K562 (cell line): ENCODE results near the gene PLEKHA6. TPM values are rescaled to one million over a fixed set of nuclear protein-coding genes. Genes with fewer than 3 reads are reported as not detected.
A peak's percentile ranks its signal among the peaks of the same experiment; 100 is the strongest.

Source experiments
- CBFB ChIP-seq: sonication (generic); formaldehyde crosslinking; IDR thresholded peaks from 2 replicates; pipeline ENCODE4 v1.4.0; 2020; ENCODE audit warnings: mild to moderate bottlenecking, missing genetic modification reagents
- ERF ChIP-seq: fragments of 450-650 bp; formaldehyde crosslinking; IDR thresholded peaks from 2 replicates; pipeline ENCODE4 v1.4.0; 2020; ENCODE audit warnings: mild to moderate bottlenecking, mixed read lengths
- FOXK2 ChIP-seq, 2 experiments: fragments of 450-650 bp; IDR thresholded peaks in 1 of 2; conservative IDR thresholded peaks in 1 of 2; 2 replicates each; pipeline ENCODE4 v1.6.1; 2016; ENCODE audit warnings: low read depth in 2 of 2, mild to moderate bottlenecking in 1 of 2
- GATAD2B ChIP-seq: fragments of 450-650 bp; IDR thresholded peaks from 2 replicates; pipeline ENCODE4 v1.6.1; 2017; ENCODE audit warnings: mild to moderate bottlenecking, borderline replicate concordance
- NCOA2 ChIP-seq, 2 experiments: fragments of 450-650 bp; IDR thresholded peaks; 2 replicates each; pipeline ENCODE4 v1.6.1; 2018; ENCODE audit warnings: mild to moderate bottlenecking in 2 of 2, moderate library complexity in 1 of 2; ENCODE audit not compliant: partially characterized antibody in 2 of 2
- POLR3A ChIP-seq: IDR thresholded peaks from 2 replicates; pipeline ENCODE4 v1.6.1; 2011; ENCODE audit warnings: borderline replicate concordance, mild to moderate bottlenecking, moderate library complexity; ENCODE audit not compliant: insufficient read length, insufficient read depth; ENCODE audit errors: extremely low read depth
- PRPF4 ChIP-seq: fragments of 200-400 bp; formaldehyde crosslinking; IDR thresholded peaks from one replicate; pipeline ENCODE4 v1.6.1; 2017; ENCODE audit warnings: low read length, low read depth, mild to moderate bottlenecking; ENCODE audit not compliant: insufficient read depth, poor library complexity, severe bottlenecking
- SMARCE1 ChIP-seq: fragments of 450-650 bp; IDR thresholded peaks from 2 replicates; pipeline ENCODE4 v1.7.1; 2016; ENCODE audit warnings: mild to moderate bottlenecking
- SRSF7 ChIP-seq: fragments of 200-400 bp; formaldehyde crosslinking; optimal IDR thresholded peaks from 2 replicates; pipeline ENCODE3; 2017; ENCODE audit warnings: mild to moderate bottlenecking, low read depth, low read length
- TAF1 ChIP-seq: IDR thresholded peaks from 2 replicates; pipeline ENCODE4 v1.6.1; 2011; ENCODE audit warnings: mild to moderate bottlenecking, low read length, moderate library complexity; ENCODE audit not compliant: insufficient read depth, control insufficient read depth, severe bottlenecking; ENCODE audit errors: extremely low read depth
- TCF7 ChIP-seq: sonication (generic); IDR thresholded peaks from 2 replicates; pipeline ENCODE4 v1.6.1; 2016; ENCODE audit warnings: antibody characterized with exemption, borderline replicate concordance
- TSC22D4 ChIP-seq: fragments of 450-650 bp; IDR thresholded peaks from 2 replicates; pipeline ENCODE4 v1.6.1; 2016; ENCODE audit warnings: missing genetic modification characterization, missing biosample characterization, control low read depth
- polyA plus RNA-seq, 8 experiments: library from polyadenylated mRNA; depleted of rRNA in 4 of 8; stranded (reverse) in 5 of 8; unstranded in 3 of 8; fragments of >200 nt; fragmentation: Nextera tagmentation in 2 of 8; fragmentation: Illumina TruSeq in 1 of 8; extraction: Ambion mirVana in 2 of 8; extraction: Trizol in 1 of 8; gene quantifications; 2 replicates each; pipeline versions ENCODE4 v1.2.1 to v1.2.3, GENCODE V29; 2011 to 2014; ENCODE audit warnings: inconsistent platforms in 1 of 8, missing spikeins in 1 of 8
- total RNA-seq, 7 experiments: library from RNA; depleted of rRNA in 6 of 7; stranded (reverse); fragments of >200 nt in 6 of 7; fragmentation: Illumina TruSeq in 2 of 7; extraction: Trizol in 2 of 7; gene quantifications; 2 replicates each; pipeline versions ENCODE4 v1.2.1 to v1.2.3, GENCODE V29; 2011 to 2021; ENCODE audit warnings: low replicate concordance in 1 of 7
- TF ChIP-seq, protein P1 (sequence below), 2 experiments: fragments of 450-650 bp; conservative IDR thresholded peaks; 2 replicates each; pipeline ENCODE4 v1.6.1; 2017; ENCODE audit warnings: mild to moderate bottlenecking in 2 of 2, moderate library complexity in 2 of 2
- TF ChIP-seq, protein P2 (sequence below): IDR thresholded peaks from 2 replicates; pipeline ENCODE4 v1.6.1; 2011; ENCODE audit warnings: borderline replicate concordance, low read depth, mild to moderate bottlenecking, moderate library complexity, low read length; ENCODE audit not compliant: insufficient read depth, poor library complexity, severe bottlenecking
- TF ChIP-seq, protein P3 (sequence below): fragments of 450-650 bp; formaldehyde crosslinking; IDR thresholded peaks from 2 replicates; pipeline ENCODE4 v1.4.0; 2022; ENCODE audit warnings: missing genetic modification characterization
- TF ChIP-seq, protein P4 (sequence below): fragments of 450-650 bp; IDR thresholded peaks from 2 replicates; pipeline ENCODE4 v1.6.1; 2017; ENCODE audit warnings: antibody characterized with exemption
- TF ChIP-seq, protein P5 (sequence below): sonication (generic); formaldehyde crosslinking; IDR thresholded peaks from 2 replicates; pipeline ENCODE4 v1.8.0; 2022; ENCODE audit warnings: missing genetic modification reagents, mild to moderate bottlenecking, moderate library complexity, borderline replicate concordance

PLEKHA6 gene
- total and polyA plus RNA-seq, 9 of the 15 experiments (the other 6 are each of a cell fraction or from before 2014, with no cell fraction given), result under 0.01 to 0.33 (median 0.01) TPM; not detected in 4

DNA sequence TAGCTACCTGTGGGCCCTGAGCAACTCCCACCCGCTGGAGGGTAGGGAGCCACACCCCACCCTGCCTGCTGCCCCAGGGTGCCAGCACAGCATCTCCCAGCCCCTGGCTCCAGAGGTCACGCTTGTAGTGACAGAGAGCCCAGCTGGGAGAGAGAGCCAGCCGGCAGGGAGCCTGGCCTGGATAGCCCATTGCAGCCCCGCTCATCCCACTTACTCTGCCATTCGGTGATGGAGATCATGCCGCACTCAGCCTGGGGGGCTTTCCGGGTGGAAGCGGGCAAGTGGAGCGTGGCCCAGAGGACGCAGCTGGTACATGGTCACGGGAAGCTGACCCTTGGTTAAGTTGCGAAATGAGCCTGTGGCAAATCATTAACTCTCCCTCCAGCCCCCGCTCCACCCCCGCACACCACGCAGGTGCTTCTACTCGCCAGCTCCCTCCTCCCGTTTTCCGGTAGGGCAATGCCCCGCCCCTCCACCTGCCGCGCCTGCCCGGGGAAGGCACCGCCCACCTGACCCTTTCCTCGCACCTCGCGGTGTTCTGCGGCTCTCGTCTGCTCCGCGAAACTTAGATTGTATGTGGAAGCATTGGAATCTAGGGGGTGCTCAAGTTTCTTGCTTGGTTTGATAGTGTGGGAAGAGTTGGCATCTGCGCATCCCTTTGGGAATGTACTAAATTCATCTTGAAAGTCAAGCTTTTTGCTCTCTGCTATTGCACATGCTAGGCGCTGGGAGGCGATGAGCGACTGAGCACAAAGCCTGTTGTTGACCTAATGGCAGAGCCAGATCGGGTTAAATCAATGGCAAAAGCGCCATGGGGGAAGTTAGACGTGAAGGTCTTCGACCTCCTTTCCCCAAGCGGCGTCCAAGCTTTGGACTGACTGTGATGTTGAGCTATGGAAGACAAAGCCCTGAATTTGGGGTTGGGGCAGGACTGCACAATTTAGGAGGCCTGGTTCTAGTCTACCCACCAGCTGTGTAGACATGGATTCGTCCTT lies 145.8 kb downstream of the PLEKHA6 start, which contains the start of gene GOLT1A (continued):
- no peak for TF ChIP-seq PRPF4
- TF ChIP-seq TSC22D4, result no peak
- TF ChIP-seq, protein P1, sequence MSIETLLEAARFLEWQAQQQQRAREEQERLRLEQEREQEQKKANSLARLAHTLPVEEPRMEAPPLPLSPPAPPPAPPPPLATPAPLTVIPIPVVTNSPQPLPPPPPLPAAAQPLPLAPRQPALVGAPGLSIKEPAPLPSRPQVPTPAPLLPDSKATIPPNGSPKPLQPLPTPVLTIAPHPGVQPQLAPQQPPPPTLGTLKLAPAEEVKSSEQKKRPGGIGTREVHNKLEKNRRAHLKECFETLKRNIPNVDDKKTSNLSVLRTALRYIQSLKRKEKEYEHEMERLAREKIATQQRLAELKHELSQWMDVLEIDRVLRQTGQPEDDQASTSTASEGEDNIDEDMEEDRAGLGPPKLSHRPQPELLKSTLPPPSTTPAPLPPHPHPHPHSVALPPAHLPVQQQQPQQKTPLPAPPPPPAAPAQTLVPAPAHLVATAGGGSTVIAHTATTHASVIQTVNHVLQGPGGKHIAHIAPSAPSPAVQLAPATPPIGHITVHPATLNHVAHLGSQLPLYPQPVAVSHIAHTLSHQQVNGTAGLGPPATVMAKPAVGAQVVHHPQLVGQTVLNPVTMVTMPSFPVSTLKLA (conservative IDR thresholded peaks at IDR 0.05), result no peak
- TF ChIP-seq, protein P2, sequence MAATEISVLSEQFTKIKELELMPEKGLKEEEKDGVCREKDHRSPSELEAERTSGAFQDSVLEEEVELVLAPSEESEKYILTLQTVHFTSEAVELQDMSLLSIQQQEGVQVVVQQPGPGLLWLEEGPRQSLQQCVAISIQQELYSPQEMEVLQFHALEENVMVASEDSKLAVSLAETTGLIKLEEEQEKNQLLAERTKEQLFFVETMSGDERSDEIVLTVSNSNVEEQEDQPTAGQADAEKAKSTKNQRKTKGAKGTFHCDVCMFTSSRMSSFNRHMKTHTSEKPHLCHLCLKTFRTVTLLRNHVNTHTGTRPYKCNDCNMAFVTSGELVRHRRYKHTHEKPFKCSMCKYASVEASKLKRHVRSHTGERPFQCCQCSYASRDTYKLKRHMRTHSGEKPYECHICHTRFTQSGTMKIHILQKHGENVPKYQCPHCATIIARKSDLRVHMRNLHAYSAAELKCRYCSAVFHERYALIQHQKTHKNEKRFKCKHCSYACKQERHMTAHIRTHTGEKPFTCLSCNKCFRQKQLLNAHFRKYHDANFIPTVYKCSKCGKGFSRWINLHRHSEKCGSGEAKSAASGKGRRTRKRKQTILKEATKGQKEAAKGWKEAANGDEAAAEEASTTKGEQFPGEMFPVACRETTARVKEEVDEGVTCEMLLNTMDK, result no peak
- no peak for TF ChIP-seq GATAD2B
- TF ChIP-seq CBFB, result 0 out of 2 replicates have a peak, but pooled peaks have one; percentile 62
- no peak for TF ChIP-seq ERF (CRISPR knock-in tag)
- TF ChIP-seq TCF7, result no peak
- TF ChIP-seq, protein P3, sequence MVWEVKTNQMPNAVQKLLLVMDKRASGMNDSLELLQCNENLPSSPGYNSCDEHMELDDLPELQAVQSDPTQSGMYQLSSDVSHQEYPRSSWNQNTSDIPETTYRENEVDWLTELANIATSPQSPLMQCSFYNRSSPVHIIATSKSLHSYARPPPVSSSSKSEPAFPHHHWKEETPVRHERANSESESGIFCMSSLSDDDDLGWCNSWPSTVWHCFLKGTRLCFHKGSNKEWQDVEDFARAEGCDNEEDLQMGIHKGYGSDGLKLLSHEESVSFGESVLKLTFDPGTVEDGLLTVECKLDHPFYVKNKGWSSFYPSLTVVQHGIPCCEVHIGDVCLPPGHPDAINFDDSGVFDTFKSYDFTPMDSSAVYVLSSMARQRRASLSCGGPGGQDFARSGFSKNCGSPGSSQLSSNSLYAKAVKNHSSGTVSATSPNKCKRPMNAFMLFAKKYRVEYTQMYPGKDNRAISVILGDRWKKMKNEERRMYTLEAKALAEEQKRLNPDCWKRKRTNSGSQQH (CRISPR knock-in tag), result no peak
- TF ChIP-seq, protein P4, sequence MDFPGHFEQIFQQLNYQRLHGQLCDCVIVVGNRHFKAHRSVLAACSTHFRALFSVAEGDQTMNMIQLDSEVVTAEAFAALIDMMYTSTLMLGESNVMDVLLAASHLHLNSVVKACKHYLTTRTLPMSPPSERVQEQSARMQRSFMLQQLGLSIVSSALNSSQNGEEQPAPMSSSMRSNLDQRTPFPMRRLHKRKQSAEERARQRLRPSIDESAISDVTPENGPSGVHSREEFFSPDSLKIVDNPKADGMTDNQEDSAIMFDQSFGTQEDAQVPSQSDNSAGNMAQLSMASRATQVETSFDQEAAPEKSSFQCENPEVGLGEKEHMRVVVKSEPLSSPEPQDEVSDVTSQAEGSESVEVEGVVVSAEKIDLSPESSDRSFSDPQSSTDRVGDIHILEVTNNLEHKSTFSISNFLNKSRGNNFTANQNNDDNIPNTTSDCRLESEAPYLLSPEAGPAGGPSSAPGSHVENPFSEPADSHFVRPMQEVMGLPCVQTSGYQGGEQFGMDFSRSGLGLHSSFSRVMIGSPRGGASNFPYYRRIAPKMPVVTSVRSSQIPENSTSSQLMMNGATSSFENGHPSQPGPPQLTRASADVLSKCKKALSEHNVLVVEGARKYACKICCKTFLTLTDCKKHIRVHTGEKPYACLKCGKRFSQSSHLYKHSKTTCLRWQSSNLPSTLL, result no peak
- TF ChIP-seq SRSF7, result no peak
- TF ChIP-seq, protein P5, sequence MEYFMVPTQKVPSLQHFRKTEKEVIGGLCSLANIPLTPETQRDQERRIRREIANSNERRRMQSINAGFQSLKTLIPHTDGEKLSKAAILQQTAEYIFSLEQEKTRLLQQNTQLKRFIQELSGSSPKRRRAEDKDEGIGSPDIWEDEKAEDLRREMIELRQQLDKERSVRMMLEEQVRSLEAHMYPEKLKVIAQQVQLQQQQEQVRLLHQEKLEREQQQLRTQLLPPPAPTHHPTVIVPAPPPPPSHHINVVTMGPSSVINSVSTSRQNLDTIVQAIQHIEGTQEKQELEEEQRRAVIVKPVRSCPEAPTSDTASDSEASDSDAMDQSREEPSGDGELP (CRISPR knock-in tag), result peak; percentile 38; the same call in 1 of the 2 replicates
- no peak for TF ChIP-seq SMARCE1
- TF ChIP-seq FOXK2 (conservative IDR thresholded peaks at IDR 0.05 in 1 of 2, IDR thresholded peaks at IDR 0.05 in 1 of 2; ENCODE audit: low read depth in 2 of 2), result peak; percentile 49 to 50; a peak in 2 of 4 replicates
- no peak for TF ChIP-seq POLR3A
- no peak for TF ChIP-seq TAF1
- no peak for TF ChIP-seq NCOA2 (IDR thresholded peaks at IDR 0.05; ENCODE audit: partially characterized antibody in 2 of 2)
